Measurements from ENCODE around the gene PADI4.
"Not testable (repeated sequence)": the region's sequence is repeated elsewhere in the genome, so short reads cannot be mapped to it uniquely, and the experiment has no call there.

PADI4 gene

GRCh38 chr1:17316704-17317103, 8.7 kb downstream of the PADI4 start:
- no peak for DNase-seq

DNA sequence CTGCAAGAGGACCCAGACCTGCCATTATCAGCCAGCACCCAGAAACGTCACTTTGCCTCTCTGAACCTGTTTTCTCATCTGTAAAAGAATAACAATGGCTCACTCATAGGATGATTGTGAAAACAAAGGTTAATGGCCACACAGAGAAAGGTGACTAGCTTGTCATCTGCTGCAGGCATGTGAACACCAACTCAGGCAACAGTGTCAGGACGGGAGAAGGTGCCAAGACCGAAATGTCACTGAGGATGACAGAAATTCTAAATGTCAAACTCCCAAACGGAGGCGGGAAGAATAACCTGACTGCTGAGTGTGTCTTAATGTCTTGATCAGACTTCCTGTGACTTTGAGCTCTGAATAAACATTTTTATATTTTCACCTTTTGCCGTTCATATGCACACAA, 10.3 kb downstream of the PADI4 start:
- no peak for DNase-seq

GRCh38 chr1:17319561-17320350, 11.8 kb downstream of the PADI4 start:
- DNase-seq = no peak

GRCh38 chr1:17321857-17322390, 13.9 kb downstream of the PADI4 start:
- not testable (repeated sequence) for DNase-seq

- no peak for DNase-seq
These were observed 20.9 kb downstream of the PADI4 start for GRCh38 chr1:17328855-17329254.

GRCh38 chr1:17329610-17330009, 21.6 kb downstream of the PADI4 start:
- no peak for DNase-seq

DNA sequence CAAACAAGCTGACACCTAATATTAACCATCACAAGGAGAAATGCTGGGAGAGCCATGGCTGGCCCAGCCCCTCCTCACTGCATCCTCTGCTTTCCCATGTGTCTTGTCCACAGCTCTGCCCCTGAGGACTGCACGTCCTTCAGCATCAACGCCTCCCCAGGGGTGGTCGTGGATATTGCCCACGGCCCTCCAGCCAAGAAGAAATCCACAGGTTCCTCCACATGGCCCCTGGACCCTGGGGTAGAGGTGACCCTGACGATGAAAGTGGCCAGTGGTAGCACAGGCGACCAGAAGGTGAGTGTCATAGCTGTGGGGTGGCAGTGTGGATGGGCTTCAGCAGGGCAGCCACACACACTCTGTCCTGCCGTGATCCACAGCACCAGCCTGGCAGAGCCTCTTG, 22.9 kb downstream of the PADI4 start:
- DNase-seq = no peak

GRCh38 chr1:17333081-17333480, 25.1 kb downstream of the PADI4 start:
- no peak for DNase-seq

- no peak for DNase-seq
These were observed 28.1 kb downstream of the PADI4 start for GRCh38 chr1:17335821-17336710.

GRCh38 chr1:17338706-17339493, 30.9 kb downstream of the PADI4 start:
- no peak for DNase-seq

- DNase-seq = no peak
These were observed 31.5 kb downstream of the PADI4 start for GRCh38 chr1:17339521-17339920.

- no peak for DNase-seq
These were observed 32.4 kb downstream of the PADI4 start for GRCh38 chr1:17340358-17340757.

DNA sequence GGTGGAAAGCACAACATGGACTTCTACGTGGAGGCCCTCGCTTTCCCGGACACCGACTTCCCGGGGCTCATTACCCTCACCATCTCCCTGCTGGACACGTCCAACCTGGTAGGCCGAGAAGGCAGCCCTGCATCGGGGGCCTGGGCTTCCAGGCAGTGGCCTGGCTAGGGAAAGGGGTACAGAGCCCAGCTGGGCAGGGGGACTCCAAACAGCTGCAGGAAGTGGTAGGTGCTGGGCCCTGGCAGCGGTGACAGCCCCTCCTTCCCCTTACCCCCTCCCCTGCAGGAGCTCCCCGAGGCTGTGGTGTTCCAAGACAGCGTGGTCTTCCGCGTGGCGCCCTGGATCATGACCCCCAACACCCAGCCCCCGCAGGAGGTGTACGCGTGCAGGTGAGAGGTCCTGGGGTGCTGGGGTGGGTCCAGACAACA, 34.0 kb downstream of the PADI4 start:
- DNase-seq = no peak

GRCh38 chr1:17345506-17345905, 37.5 kb downstream of the PADI4 start:
- not testable (repeated sequence) for DNase-seq

DNA sequence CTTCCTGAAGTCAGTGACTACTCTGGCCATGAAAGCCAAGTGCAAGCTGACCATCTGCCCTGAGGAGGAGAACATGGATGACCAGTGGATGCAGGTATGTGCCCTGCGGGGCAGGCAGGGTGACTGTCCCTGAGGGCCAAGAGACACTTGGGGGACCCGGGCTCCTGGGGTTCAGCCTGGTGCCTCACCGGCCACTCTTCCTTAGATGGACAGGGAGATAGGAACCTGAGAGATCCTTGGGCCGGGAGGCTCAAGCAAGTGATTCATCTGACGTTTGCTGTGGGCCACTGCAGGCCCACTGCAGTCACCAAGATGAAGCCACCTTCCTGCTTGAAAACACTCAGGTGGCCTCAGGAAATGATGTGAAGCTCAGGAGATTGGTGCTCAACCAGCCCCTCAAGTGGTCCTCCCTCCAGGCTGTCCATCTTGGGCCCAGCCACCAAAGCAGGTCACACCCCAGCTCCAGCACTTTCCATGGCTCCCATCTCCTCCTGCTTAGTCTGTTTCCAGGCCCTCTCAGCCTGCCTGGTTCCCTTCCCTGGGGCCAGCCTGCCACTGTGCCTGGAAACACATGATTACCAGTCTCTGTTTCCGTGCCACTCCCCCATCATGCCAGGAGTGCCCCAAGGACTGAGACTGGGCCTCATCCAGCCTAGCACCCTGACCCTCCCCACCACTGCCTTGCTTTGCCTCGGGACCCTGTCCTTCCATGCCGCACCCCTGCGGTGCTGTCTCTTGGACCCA, 38.2 kb downstream of the PADI4 start:
- DNase-seq = no peak

DNA sequence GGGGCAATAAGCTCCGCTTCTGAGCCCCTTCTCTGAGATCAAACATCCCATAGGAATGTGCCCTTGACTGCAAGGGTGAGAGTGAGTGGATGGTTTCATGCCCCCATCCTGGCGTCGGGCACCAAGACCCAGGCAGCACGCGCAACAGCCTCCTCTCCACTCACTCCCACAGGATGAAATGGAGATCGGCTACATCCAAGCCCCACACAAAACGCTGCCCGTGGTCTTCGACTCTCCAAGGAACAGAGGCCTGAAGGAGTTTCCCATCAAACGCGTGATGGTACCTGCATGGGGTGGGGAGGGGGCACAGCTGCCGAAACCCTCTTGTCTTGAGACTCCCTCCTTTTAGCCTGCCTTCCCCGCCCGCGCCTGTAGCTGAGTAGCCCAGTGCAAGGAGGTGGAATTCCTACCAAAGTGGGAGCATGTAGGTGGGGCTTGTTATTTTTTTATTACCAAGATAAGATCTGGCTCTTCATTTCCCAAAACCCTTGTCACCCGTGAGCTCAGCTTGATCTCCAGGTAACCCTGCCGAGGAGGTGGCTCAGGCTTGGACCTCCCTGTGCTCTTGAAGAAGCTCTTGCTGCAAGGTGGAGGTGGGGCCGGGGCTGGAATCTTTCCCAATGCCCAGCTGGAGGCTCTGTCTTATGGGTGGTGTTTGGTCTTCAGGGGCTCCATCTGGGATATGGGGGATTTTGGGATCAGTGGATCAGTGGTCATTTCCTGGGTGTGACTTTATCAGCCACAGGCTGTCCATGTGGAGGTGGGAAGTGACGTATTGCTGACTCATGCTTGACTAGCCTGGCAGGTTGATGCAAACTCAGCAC, 40.0 kb downstream of the PADI4 start:
- DNase-seq = no peak

- DNase-seq = no peak
These were observed 40.7 kb downstream of the PADI4 start for GRCh38 chr1:17348593-17349234.

DNA sequence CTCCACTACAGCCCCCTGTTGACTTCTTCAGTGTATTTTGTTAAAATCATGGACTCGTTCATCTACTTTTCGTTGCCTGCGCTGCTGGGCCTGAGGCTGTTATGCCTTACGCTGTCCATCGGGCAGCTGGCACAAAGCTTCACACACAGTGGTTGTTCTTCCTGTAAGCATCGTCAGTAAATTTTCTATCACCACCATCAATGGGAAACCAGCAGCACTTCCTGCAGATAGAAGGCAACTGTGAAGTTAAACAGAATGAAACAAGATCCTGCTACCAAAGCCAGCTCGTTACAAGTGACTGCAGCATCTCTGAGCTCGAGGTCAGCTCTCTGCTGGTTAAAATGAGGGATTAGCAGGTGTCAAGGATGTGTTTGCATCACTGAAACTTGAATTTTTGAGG, 42.1 kb downstream of the PADI4 start:
- DNase-seq = no peak

DNA sequence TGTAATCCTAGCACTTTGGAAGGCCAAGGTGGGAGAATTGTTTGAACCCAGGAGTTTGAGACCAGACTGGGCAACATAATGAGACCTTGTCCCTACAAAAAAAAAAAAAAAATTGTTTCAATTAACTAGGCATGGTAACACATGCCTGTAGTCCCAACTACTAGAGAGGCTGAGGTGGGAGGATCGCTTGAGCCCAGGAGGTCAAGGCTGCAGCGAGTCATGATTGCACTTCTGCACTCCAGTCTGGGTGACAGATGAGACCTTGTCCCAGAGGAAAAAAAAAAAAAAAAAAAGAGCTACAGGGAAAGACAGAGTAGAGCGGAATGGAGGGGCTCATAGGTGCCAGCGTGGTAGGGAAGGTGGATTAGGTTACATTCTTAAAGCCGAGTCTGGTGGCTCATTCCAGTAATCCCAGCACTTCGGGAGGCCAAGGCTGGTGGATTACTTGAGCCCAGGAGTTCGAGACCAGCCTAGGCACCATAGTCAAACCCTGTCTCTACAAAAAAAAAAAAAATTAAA, 43.0 kb downstream of the PADI4 start:
- DNase-seq = no peak

GRCh38 chr1:17351598-17352324, 43.8 kb downstream of the PADI4 start:
- DNase-seq = no peak
